NCI-H1436 treated with DMSO at 0.1 percent for 48 hours (cell line): ENCODE data around the gene C19orf73.
A peak's percentile ranks its signal among the peaks of the same experiment; 100 is the strongest.
"Not testable (repeated sequence)": the region's sequence is repeated elsewhere in the genome, so short reads cannot be mapped to it uniquely, and the experiment has no call there.

ENCODE experiments used
- DNase-seq: peaks from one replicate; lab custom pipeline; 2025; lab: John Stamatoyannopoulos, UW

The C19orf73 gene

DNA sequence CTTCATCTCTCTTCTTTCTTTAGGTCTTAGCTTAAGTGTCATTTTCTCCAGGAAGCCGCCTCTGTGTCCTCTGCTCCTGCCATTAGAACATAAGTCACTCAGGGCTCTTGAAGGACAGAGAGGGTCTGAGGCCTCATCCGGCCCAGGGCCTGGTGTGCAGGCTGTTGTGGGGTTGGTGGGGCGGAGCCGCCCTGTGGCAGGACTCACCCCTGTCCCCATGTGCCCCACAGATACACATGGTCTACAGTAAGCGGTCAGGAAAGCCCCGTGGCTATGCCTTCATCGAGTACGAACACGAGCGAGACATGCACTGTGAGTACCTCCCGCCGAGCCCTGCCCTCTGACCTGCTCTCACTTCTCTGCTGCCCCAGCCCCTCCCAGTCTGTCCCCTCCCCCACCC lies 17.8 kb downstream of the C19orf73 start:
- DNase-seq = no peak

DNA sequence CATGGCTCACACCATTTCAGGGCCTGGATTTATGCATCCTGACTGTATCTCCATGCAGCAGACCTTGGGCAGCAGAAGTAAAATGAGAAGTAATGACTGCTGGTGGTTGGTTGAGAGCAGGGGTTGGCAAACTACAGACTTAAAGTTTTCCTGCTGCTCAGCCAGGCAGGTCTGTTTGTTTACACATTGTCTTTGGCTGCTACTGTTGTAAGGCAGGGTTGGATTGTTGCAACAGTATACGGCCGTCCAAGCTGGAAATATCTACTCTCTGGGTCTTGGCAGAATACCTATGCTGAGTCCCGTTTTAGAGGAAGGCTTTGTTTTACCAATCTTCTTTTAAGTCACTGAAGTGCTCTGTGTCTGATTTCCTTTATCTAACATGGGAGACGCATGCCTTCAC lies 20.1 kb downstream of the C19orf73 start:
- no peak for DNase-seq

DNA sequence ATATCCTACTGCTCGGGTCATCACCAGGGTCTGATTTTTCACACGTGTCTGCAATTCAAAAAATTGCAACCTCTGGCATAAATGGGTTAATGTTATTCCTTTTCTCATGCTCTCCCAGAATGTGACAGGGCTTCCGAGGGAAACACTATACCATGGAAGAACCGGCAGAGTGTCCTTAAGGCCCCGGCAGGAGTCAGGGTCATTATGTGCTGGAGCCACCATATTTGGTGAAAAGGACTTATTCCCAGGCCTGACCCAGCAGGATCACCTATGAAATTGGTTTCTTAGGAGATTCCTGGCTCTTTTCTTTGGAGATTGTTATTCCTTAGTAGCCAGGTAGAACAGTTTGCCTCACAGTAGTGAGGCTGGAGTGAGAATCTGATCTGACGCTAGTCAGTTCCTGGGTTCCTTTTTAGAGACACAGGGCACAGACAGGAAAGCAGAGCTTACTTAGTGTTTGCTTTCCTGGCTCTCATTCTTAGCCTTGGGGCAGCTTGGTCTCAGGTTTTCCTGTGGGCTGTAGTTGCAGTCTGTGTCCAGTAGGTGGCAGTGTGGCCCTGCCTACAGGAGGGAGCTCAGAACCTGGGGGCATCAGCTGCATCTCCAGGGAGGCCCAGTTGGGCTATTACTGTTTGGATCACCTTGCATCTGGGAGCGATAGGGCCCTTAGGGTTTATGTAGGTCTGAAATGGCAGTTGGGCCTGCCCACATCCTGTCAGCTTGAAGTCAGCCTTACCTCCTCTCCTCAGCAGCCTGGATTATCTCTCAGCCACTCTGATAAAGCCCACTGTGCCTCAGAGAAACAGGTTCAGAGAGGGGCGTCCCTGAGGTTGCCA lies 21.3 kb downstream of the C19orf73 start:
- no peak for DNase-seq

DNA sequence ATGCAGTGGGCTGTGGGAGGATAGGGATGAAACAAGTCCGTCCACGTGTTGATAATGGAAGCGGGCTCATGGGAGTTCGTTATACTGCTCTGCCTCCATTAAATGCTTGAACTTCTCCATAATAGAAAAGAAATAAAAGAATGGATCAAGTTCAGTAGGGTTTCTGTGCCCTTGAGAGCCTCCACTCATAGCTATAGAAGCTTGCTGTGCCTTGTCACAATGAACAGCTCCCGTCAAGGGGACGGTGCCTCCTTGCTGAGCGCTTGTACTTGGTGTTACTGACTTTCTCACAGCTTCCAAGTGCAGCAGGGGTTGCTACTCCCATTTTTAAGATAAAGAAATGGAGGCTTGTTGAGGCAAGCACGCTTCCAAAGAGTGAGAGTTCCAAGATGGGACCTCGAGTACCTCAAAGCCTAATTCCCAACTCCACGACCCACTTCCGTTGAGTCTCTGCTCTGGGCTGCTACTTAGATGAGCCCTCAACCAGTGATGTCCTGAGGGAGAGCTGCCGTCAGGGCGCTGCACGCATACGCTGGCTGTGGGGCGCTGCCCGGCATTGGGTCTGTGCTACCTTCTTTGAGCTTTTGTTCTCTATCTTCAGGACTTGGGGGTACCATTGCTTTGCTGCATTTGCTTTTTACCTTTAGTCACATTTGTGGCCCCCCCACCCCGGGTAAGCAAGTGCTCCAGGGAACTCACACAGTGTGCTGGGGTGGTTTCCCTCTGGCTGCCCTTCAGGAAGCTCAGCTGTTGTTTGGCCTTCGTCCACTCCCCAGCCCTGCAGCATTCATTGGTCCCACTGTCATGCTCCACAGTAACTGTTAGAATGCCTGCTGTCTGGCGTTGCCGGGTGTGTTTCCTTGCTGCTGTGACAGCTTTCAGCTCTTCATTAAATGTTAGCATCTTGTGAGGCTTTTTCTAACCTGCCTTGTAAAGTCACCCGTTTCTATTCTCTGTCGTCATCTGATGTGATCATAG lies 24.1 kb downstream of the C19orf73 start:
- no peak for DNase-seq

DNA sequence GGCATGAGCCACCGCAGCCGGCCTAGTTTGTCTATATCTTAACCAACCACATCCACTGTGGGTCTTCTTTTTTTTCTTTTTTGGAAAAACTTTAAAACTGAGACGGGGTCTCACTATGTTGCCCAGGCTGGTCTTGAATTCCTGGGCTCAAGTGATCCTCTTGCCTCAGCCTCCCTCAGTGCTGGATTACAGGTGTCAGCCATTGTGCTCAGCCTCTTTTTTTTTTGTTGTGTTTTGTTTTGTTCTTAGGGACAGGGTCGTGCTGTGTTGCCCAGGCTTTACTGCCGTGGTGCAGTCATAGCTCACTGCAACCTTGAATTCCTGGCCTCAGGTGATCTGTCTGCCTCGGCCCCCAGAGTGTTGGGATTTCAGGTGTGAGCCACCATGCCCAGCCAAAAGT lies 26.3 kb downstream of the C19orf73 start:
- DNase-seq = no peak

DNA sequence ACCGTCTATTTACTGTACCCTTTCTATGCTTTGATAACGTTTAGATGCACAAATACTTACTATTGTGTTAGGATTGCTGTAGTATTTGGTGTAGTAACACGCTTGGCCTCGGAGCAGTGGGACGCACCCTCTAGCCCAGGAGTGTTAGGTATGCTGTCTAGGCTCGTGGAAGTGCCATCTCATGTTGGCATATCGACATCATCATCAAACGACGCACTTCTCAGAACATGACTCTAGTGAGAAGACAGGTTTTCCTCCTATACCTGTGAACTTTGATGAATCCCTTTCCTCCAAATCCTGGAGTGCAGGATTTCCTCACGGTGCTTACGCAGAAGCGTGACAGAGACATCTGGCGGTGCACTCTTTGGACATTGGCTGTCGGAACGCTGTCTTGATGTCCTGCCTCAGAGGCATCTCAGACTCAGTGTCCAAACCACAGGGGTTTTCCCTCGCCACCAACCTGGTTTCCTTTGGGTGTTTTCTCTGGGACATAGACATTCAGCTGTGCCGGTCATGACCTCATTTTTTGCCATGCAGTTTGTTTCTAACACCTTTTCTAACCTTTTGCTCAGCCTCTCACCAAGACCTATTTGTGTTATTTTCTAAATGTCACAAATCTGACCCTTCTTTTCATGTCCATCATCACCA lies 27.4 kb downstream of the C19orf73 start:
- DNase-seq = no peak

DNA sequence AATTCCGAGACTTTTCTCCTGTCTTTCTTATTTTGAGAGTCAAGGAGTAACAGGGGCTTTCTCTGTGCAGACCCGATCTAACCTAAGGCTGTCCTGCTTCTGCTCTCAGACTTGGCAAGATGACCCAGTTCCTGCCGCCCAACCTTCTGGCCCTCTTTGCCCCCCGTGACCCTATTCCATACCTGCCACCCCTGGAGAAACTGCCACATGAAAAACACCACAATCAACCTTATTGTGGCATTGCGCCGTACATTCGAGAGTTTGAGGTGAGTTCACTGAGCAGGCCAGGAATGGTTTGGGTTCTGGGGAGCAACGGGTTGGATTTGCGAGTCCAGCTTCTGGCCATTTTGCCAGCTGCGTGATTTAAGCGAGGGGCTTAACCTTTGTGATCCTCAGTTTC lies 32.6 kb downstream of the C19orf73 start:
- DNase-seq = no peak

DNA sequence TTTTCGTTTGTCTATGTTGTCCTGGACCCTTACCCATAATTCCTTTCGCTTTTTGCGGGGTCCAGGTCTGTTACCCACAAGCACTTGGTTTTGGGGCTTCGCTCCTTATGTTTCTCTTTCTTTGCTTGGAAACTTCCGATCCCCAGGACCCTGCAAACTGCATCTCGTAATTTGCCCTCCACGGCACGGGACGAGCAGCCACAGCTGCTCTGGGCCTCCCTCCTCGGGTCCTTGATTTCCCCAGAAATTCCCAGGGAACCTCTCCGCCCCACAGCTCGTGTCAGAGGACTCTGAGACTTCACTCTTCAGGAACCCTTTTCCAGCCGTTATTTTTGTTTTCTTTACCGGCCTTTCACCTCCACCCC lies 33.1 kb downstream of the C19orf73 start:
- no peak for DNase-seq

DNA sequence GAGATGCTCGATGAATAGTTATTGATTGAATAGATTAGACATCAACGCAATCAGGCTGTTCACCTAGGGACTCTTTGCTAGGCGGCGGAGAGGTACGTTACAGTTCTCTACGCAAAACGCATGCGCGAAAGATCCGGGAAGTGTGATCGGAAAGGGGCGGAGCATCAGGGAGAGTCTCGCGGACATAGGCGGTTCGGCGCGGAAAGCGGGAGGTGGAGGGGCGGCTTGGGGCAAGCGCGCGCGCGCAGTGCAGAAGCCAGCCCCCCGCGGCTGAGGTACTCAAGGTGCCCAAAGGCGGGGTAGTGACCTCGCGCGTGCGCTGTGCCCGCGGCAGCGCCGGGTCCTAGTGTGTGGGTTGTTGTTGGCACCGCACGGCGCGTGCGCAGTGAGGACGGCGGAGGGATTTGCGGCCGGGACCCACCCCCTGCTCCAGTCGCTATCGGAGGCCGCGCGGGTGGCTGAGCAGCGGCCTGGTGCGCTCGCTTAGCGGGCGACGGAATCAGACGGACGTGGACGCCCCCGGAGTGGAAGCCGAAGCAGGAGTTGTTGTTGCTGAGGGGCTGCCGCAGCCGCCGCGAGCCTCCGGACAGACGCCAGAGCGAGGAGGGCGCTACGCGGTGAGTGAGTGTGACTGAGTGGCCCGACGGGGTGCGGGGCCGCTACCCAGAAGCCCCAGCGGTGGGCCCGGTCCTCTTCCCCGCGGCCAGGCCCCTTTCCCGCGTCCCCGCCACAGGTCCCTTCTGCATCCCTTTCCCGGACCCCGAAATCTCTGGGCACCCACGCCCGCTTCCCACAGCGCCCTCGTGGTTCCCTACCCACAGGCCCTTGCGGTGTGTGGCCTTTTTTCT lies 33.7 kb downstream of the C19orf73 start, which contains the start of gene SNRNP70:
Gene SNRNP70 (plus strand): TSS at position 432 of the 848 bp plus-strand sequence. CDS start 964 bp downstream, outside the sequence.
- DNase-seq = peak; percentile 98

DNA sequence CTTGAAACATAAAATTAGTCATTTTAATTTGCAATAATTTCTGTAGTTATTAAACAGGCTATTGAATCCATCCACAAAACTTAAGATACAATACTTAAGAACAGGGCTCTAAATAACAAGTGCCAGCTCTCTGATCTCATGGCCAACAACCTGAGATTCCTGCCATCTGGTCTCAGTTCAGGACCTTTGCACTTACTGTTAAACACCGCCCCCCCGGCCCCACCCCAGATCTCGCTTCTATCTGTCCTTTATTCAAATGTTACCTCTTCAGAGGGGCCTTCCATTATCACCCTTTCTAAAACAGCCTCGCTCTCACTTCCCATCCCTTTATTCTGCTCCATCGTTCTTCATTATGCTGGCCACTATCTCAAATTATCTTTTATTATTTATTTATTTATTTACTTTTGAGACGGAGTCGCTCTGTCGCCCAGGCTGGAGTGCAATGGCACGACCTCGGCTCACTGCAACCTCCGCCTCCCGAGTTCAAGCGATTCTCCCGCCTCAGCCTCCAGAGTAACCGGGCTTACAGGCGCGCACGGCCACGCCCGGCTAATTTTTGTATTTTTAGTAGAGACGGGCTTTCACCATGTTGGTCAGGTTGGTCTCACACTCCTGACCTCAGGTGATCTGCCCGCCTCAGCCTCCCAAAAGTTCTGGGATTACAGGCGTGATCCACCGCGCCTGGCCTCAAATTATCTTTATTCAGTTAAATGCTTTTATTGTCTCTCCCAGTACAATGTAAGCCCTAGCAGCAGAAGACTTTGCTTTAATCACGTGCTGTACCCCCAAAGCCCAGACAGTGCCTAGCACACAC lies 34.5 kb downstream of the C19orf73 start:
- no peak for DNase-seq

DNA sequence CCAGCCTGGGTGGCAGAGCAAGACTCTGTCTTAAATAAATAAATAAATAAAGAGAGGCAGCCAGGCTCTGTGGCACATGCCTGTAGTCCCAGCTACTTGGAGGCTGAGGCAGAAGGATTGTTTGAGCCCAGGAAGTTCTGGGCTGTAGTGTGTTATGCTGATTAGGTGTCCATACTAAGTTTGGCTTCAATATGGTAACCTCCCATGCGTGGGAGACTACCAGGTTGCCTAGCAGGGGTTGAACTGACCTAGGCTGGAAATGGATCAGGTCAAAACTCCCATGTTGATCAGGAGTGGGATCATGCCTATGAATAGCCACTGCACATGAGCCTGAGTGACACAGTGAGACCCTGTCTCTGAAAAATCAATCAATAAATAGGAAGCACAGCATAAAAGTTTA lies 37.7 kb downstream of the C19orf73 start:
- no peak for DNase-seq

DNA sequence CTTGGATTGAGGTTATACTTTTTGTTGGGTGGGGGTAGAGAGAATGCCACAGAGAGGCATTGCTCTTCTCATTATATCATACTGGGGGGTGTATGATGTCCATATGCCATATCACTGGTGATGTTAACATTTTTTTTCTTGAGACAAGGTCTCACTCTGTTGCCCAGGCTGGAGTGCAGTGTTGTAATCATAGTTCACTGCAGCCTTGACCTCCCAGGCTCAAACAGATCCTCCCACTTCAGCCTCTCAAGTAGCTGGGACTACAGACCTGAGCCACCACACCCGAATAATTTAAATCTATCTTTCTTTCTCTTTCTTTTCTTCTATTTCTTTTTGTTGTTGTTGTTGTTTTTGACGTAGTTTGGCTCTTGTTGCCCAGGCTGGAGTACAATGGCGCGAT lies 38.6 kb downstream of the C19orf73 start:
- no peak for DNase-seq

DNA sequence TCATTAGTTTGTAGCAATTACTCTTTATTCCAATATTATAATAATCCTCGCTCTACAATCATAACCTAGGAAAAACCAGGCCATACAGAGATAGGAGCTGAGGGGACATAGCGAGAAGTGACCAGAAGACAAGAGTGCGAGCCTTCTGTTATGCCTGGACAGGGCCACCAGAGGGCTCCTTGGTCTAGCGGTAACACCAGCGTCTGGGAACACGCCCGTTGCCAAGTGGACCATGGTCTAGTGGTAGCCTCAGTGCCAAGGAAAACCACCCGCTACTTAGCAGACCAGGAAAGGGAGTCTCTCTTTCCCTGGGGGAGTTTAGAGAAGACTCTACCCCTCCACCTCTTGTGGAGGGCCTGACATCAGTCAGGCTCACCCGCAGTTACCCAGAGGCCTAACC lies 44.1 kb downstream of the C19orf73 start:
- DNase-seq = not testable (repeated sequence)

DNA sequence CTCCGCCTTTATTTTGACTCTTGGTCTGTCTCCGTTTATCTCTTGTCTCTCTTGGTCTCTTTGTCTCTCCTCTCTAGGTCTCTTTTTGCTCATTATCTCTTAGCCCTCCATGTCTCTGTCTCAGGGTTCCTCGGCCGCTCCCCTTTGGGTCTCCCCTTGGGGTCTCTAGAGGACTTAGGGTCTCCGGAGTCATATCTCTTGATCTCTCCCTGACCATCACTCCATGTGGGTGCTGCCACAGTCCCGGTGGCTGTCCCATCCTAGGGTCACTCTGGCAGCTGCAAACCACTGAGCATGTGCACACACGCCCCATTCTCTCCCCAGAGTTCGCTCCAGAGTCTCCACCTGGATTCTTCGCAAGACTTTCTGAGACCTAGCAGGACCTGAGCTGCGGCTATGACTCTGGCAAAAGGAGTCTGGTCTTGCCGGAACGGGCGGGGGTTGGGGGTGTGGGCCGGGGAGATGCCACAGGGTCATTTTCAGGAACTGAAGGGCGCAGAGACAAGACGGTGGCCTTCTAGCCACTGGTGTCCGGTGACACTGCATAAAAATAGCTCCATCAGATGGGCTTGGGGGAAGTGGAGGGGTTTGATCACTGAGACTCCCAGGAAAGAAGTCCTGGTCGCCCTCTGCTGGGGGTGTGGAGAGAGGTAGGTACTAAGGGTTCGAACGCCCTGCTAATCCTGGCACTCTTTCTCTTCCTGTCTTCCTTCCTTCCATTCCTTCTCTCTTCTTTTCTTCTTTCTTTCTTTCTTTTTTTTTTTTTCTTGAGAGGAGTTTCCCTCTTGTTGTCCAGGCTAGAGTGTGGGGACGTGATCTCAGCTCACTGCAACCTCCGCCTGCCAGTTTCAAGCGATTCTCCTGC lies 45.2 kb downstream of the C19orf73 start:
- no peak for DNase-seq

DNA sequence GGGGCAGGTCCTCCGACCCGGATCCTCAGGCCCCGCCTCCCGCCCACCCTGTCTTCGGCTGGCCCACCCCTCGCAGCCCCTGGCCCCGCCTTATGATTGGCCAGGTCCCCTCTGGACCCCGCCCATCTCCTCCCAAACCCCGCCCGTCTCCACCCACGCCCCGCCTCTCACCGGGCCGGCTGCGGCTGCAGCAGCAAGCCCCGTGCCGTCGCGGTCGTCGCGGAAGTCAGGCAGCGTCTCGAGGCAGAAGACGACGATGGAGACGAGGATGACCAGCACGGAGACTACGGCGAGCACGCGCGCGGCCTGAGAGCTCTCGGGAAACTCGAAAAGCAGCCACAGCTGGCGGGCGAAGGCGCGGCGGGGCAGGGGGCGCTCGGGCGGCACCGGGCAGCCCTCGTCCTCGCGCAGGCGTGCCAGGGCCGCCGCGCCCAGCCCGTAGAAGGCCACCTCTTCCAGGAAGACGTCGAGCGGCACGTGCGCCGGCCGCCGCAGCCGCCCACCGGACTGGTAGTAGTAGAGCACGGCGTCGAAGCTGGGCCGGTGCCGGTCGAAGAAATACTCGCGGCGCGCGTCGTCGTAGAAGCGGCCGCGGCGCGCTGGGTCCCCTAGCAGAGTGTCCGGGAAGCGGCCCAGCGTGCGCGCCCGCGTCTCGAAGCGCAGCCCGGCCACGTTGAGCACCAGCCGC lies 46.9 kb downstream of the C19orf73 start:
- no peak for DNase-seq

DNA sequence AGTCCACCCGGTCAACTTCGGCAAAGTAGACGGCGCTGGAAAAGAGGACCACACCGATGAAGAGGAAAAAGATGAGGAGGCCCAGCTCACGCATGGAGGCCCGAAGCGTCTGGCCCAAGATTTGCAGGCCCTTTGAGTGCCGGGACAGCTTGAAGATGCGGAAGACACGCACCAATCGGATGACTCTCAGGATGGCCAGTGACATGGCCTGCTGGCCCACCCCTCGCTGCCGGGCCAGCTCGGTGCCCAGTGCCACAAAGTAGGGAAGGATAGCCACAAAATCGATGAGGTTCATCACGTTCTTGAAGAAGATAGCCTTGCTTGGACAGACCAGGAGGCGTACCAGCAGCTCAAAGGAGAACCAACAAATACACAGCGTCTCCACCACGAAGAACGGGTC lies 48.5 kb downstream of the C19orf73 start:
- no peak for DNase-seq

DNA sequence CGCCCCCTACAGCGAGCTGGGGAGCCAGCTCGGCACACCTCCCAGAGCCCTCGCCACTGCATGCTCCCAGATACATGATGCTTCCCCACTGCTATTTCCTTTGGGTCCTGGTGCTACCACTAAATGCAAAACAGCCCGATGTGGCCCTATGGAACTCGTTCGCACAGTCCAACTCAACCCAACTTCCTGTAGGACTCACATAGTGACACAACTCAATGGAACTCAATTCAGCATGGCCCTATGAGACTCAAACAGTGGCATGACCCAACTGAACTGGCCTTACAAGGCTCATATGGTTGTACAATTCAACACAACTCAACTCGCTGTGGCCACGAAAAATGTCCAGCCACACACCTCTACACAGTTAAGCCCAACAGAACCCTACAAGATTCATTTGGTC lies 49.9 kb downstream of the C19orf73 start:
- no peak for DNase-seq
